ENCODE results near the gene PAPPA2.

Gene PAPPA2

GRCh38 chr1:176885341-176885740 lies 422.4 kb downstream of the PAPPA2 start:
- no peak overlapping the region for H3K4me3 ChIP-seq (ENCODE audit: low read length)
- DNase-seq (ENCODE audit: low read depth), result no peak
- TF ChIP-seq, protein P1, sequence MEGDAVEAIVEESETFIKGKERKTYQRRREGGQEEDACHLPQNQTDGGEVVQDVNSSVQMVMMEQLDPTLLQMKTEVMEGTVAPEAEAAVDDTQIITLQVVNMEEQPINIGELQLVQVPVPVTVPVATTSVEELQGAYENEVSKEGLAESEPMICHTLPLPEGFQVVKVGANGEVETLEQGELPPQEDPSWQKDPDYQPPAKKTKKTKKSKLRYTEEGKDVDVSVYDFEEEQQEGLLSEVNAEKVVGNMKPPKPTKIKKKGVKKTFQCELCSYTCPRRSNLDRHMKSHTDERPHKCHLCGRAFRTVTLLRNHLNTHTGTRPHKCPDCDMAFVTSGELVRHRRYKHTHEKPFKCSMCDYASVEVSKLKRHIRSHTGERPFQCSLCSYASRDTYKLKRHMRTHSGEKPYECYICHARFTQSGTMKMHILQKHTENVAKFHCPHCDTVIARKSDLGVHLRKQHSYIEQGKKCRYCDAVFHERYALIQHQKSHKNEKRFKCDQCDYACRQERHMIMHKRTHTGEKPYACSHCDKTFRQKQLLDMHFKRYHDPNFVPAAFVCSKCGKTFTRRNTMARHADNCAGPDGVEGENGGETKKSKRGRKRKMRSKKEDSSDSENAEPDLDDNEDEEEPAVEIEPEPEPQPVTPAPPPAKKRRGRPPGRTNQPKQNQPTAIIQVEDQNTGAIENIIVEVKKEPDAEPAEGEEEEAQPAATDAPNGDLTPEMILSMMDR (conservative IDR thresholded peaks at IDR 0.05; ENCODE audit: low read depth, low read length), result no peak

DNA sequence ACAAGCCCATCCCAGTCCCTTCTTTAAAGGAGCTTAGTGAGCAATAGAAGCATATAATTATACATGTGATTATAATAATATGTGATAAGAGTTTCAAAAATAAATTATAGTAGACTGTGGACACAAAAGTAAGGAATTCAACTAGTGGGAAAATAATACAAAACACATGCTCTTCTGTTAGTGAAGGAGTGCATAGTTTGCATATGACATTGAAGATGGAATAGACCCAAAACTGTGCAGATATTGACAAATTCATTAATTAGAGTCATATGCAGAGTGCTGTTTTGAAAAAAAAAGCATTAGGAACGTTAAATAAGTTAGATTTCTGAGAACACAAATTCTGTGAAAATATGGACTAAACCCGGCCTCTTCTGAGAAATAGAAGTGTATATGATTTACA lies 422.8 kb downstream of the PAPPA2 start:
- H3K4me3 ChIP-seq (ENCODE audit: low read length), result no peak overlapping the region
- no peak for DNase-seq (ENCODE audit: low read depth)
- TF ChIP-seq, protein P1 (conservative IDR thresholded peaks at IDR 0.05; ENCODE audit: low read depth, low read length), result no peak

- H3K4me3 ChIP-seq (ENCODE audit: low read length), result no peak overlapping the region
- TF ChIP-seq, protein P1 (conservative IDR thresholded peaks at IDR 0.05; ENCODE audit: low read depth, low read length), result no peak
- no peak for DNase-seq (ENCODE audit: low read depth)
These were observed 425.6 kb downstream of the PAPPA2 start for GRCh38 chr1:176888471-176889032.

DNA sequence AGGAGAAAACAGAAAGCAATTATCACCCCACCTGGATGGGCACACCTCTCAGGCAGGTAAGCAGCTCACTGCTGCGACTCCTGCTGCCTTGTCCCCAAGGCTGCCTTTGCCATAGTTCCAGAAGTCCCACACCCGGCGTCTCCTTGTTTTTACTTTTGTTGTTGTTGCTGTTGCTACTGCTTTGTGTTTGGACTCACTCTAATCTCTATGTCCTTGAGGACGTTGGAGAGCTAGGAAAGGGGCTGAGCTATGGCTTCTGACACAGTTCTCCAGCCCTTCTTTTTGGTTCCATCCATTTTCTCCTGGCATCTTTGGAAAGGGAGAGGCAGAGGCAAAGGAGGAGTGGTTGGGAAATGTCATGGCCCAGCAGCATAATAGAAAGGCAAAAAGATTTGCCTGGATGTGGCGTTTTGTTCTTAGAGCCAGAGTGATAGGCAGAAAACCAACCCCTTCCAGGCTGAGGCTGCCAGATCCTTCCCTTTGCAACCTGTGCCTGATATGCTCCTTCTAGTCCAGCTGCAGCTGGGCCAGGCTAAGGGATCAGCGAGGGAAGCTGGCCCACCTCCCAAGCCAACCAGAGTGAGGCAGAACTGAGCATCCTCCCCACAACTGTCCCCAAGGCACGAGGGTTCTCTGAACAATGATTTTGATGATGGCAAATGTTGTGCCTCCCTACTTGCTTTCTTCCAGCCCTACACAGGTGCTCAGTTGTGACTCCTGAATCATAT lies 430.8 kb downstream of the PAPPA2 start:
- no peak overlapping the region for H3K4me3 ChIP-seq (ENCODE audit: low read length)
- TF ChIP-seq, protein P1 (conservative IDR thresholded peaks at IDR 0.05; ENCODE audit: low read depth, low read length), result no peak
- no peak for DNase-seq (ENCODE audit: low read depth)

- no peak for DNase-seq (ENCODE audit: low read depth)
- TF ChIP-seq, protein P1 (conservative IDR thresholded peaks at IDR 0.05; ENCODE audit: low read depth, low read length), result no peak
These were observed 431.5 kb downstream of the PAPPA2 start for GRCh38 chr1:176894450-176894849.

More at GRCh38 chr1:176894450-176894849, 431.5 kb downstream of the PAPPA2 start:
- no peak overlapping the region for H3K4me3 ChIP-seq (ENCODE audit: low read length)

Measured in retinal pigment epithelial cell (primary cell).